HCT116 (cell line): ENCODE measurements around the gene SLC25A44. TPM values are rescaled to one million over a fixed set of nuclear protein-coding genes. Genes with fewer than 3 reads are reported as not detected.
"Not testable (repeated sequence)": the region's sequence is repeated elsewhere in the genome, so short reads cannot be mapped to it uniquely, and the experiment has no call there.

Source experiments
- ATAC-seq: fragments of 200-7000 bp; cut with Tn5 transposase; 2 replicates; pipeline ENCODE4 v1.9.1; 2020; ENCODE audit warnings: mild to moderate bottlenecking, moderate library complexity
- BruUV-seq: library from RNA; stranded (reverse); fragments of 400-500 nt; replicated peaks from 2 replicates; lab custom pipeline; 2021; lab: Mats Ljungman, UMichigan
- CTCF ChIA-PET: fragments of 300-600 bp; sonication (Branson Sonifier 250); formaldehyde crosslinking; loops from one replicate; lab custom pipeline; 2021; ENCODE audit warnings: antibody characterized with exemption; lab: Charles Lee
- POLR2A ChIA-PET: fragments of 300-600, 350-600 bp; sonication (Branson Sonifier 250); formaldehyde crosslinking; loops from one replicate; lab custom pipeline; 2021; ENCODE audit warnings: antibody characterized with exemption; lab: Charles Lee
- RAD21 ChIA-PET, 2 experiments: fragments of 300-600 bp; sonication (Branson Sonifier 250); formaldehyde crosslinking; loops; one replicate each; lab custom pipeline; 2023; ENCODE audit warnings: low total read pairs in 2 of 2; ENCODE audit not compliant: uncharacterized antibody in 2 of 2, unreplicated experiment in 2 of 2, low non-redundant PET in 1 of 2; lab: Charles Lee
- DNase-seq: peaks from one replicate; pipeline ENCODE4 v3.0.0-alpha.2; 2010; ENCODE audit warnings: low read depth, low spot score
- H2AFZ ChIP-seq: fragments of 200-600 bp; shearing (Covaris generic), sonication (generic); 2 replicates; pipeline ENCODE4 v1.6.1; 2017; ENCODE audit warnings: low read depth, mixed run types, mixed read lengths, antibody characterized with exemption, low read length; ENCODE audit not compliant: poor library complexity, severe bottlenecking
- H3K27ac ChIP-seq: 2 replicates; pipeline ENCODE4 v1.5.1; 2012; ENCODE audit warnings: low read depth, low read length
- H3K27me3 ChIP-seq: fragments of 200-600 bp; sonication (generic); 2 replicates; pipeline ENCODE4 v1.6.1; 2016; ENCODE audit warnings: mixed run types, low read length, mixed read lengths; ENCODE audit not compliant: insufficient read depth
- H3K36me3 ChIP-seq, 2 experiments: fragments of 200-500 bp in 1 of 2; fragments of 200-600 bp in 1 of 2; sonication (Bioruptor generic) in 1 of 2; sonication (generic) in 1 of 2; 2 replicates each; pipeline versions ENCODE4 v1.5.1 to v1.6.1; 2014 to 2016; ENCODE audit warnings: low read length in 2 of 2, inconsistent platforms in 1 of 2, mixed read lengths in 1 of 2, mixed run types in 1 of 2; ENCODE audit not compliant: insufficient read depth in 2 of 2, control insufficient read depth in 1 of 2
- H3K4me1 ChIP-seq, 2 experiments: fragments of 200-600 bp in 1 of 2; sonication (generic) in 1 of 2; 2 replicates each; pipeline versions ENCODE4 v1.5.1 to v1.6.1; 2012 to 2017; ENCODE audit warnings: low read length in 2 of 2, inconsistent platforms in 1 of 2, mild to moderate bottlenecking in 1 of 2, mixed read lengths in 1 of 2, mixed run types in 1 of 2, moderate library complexity in 1 of 2; ENCODE audit not compliant: insufficient read depth in 2 of 2, control insufficient read depth in 1 of 2
- H3K4me2 ChIP-seq: fragments of 200-600 bp; sonication (generic); 2 replicates; pipeline ENCODE4 v1.6.1; 2017; ENCODE audit warnings: mixed run types, low read length, mixed read lengths
- H3K4me3 ChIP-seq, 2 experiments: fragments of 200-600 bp in 1 of 2; sonication (generic) in 1 of 2; replicated peaks in 1 of 2; 2 replicates each; pipeline ENCODE4 v1.5.1; 2011 to 2016; ENCODE audit warnings: low read length in 2 of 2, control low read depth in 1 of 2, low read depth in 1 of 2, mild to moderate bottlenecking in 1 of 2, mixed read lengths in 1 of 2, mixed run types in 1 of 2
- H3K79me2 ChIP-seq: fragments of 200-600 bp; sonication (generic); 2 replicates; pipeline ENCODE4 v1.6.1; 2017; ENCODE audit warnings: mild to moderate bottlenecking, mixed run types, low read length, moderate library complexity, mixed read lengths; ENCODE audit not compliant: insufficient read depth
- H3K9ac ChIP-seq: fragments of 200-600 bp; sonication (generic); 2 replicates; pipeline ENCODE4 v1.6.1; 2016; ENCODE audit warnings: low read length, mixed read lengths
- H3K9me2 ChIP-seq: fragments of 200-600 bp; sonication (generic), shearing (Covaris generic); 2 replicates; pipeline ENCODE4 v1.6.1; 2017; ENCODE audit warnings: mixed run types, mild to moderate bottlenecking, moderate library complexity; ENCODE audit not compliant: insufficient read depth
- H3K9me3 ChIP-seq, 2 experiments: fragments of 200-500 bp in 1 of 2; fragments of 200-600 bp in 1 of 2; sonication (Bioruptor generic) in 1 of 2; sonication (generic) in 1 of 2; 2 replicates each; pipeline ENCODE4 v1.6.1; 2014 to 2017; ENCODE audit warnings: low read length in 2 of 2, mixed read lengths in 2 of 2, inconsistent platforms in 1 of 2, low read depth in 1 of 2, mild to moderate bottlenecking in 1 of 2, mixed run types in 1 of 2, moderate library complexity in 1 of 2; ENCODE audit not compliant: control insufficient read depth in 1 of 2, insufficient read depth in 1 of 2
- H4K20me1 ChIP-seq: fragments of 200-600 bp; sonication (generic), shearing (Covaris generic); 2 replicates; pipeline ENCODE4 v1.6.1; 2017; ENCODE audit warnings: mixed run types, mild to moderate bottlenecking, moderate library complexity; ENCODE audit not compliant: insufficient read depth
- FOSL1 ChIP-seq: IDR thresholded peaks from 2 replicates; pipeline ENCODE4 v1.6.1; 2012; ENCODE audit warnings: low read depth
- ZNF274 ChIP-seq: fragments of 200-500 bp; sonication (Bioruptor generic); IDR thresholded peaks from 2 replicates; pipeline ENCODE4 v1.6.1; 2014; ENCODE audit warnings: mild to moderate bottlenecking, low read depth, low read length, inconsistent platforms
- intact Hi-C: fragments of 100-400 bp; cut with micrococcal nuclease; formaldehyde crosslinking; loops from 2 replicates; pipeline ENCODE4 v1.10.0; 2022
- total RNA-seq: library from RNA; stranded (reverse); gene quantifications from one replicate; pipeline ENCODE4 v1.2.1, GENCODE V29; 2021; ENCODE audit not compliant: unreplicated experiment

SLC25A44 gene
- total RNA-seq, 1 experiment from 2014 or later = 17.5 TPM

GRCh38 chr1:156216361-156217086 is 22.6 kb downstream of the SLC25A44 start:
- RAD21 ChIA-PET, H3K9me3 ChIP-seq, DNase-seq, intact Hi-C loops, H3K9me2 ChIP-seq, ATAC-seq, H3K4me3 ChIP-seq, BruUV-seq, H3K27me3 ChIP-seq, CTCF ChIA-PET, POLR2A ChIA-PET, H3K9ac ChIP-seq, H3K4me2 ChIP-seq, H2AFZ ChIP-seq, H3K36me3 ChIP-seq, H3K27ac ChIP-seq, H4K20me1 ChIP-seq: not testable (repeated sequence)
- Histone ChIP-seq H3K79me2 (peaks cover 40% of the 10 kb centered on the region), H3K4me1 (peaks cover 10 to 21% of the 10 kb centered on the region in 2 experiments)

- no TSS peak for BruUV-seq
- RAD21 ChIA-PET = no interaction called here
Observed at GRCh38 chr1:156217871-156218270, 24.0 kb downstream of the SLC25A44 start.

More at GRCh38 chr1:156217871-156218270, 24.0 kb downstream of the SLC25A44 start:
- Histone ChIP-seq H3K4me1 (peaks cover 6 to 17% of the 10 kb centered on the region in 2 experiments), H3K36me3 (no peaks in the 10 kb centered on the region), H3K4me3 (no peak overlapping the region), H2AFZ (no peak overlapping the region), H3K27ac (no peak overlapping the region), H3K27me3 (no peaks in the 10 kb centered on the region), H3K9me3 (no peaks in the 10 kb centered on the region), H3K4me2 (no peak overlapping the region), H3K9ac (no peak overlapping the region), H3K9me2 (no peaks in the 10 kb centered on the region), H3K79me2 (peaks cover 40% of the 10 kb centered on the region), H4K20me1 (no peaks in the 10 kb centered on the region)
- intact Hi-C loops = no loop called here
- POLR2A ChIA-PET = no interaction called here
- TF ChIP-seq FOSL1 = no peak
- no peak for TF ChIP-seq ZNF274
- CTCF ChIA-PET = no interaction called here
- DNase-seq (no peak), ATAC-seq (no peak)
